Lower leg skin (tissue), 4 donors: ENCODE data around the gene ARID1B. TPM values are rescaled to one million over a fixed set of nuclear protein-coding genes. Genes with fewer than 3 reads are reported as not detected.

Experiments
- DNase-seq, 2 donors: peaks; one replicate each; pipeline ENCODE4 v3.0.0-alpha.2; 2019; ENCODE audit warnings: low spot score in 2 of 2
- H3K4me3 ChIP-seq: fragments of 200-600 bp; sonication (generic); 2 replicates; pipeline ENCODE4 v1.5.1; 2017; ENCODE audit warnings: mild to moderate bottlenecking, low read depth; ENCODE audit not compliant: poor library complexity, severe bottlenecking
- POLR2A ChIP-seq, 2 donors: fragments of 450-650 bp; IDR thresholded peaks; one replicate each; pipeline ENCODE4 v1.6.1; 2016 to 2017; ENCODE audit warnings: antibody characterized with exemption in 2 of 2, mild to moderate bottlenecking in 1 of 2, moderate library complexity in 1 of 2
- WGBS, 2 donors: methylation state at CpG; one replicate each; pipeline ENCODE4 v1.1.5; 2018; 5-methylcytosine and 5-hydroxymethylcytosine counted together
- intact Hi-C: fragments of 100-400 bp; cut with DNase I; formaldehyde crosslinking; loops from one replicate; pipeline ENCODE4 v1.15.0; 2023; ENCODE audit warnings: low total_unique reads
- total RNA-seq, 4 donors: library from RNA; depleted of rRNA; stranded (reverse); fragments of >200 nt; gene quantifications; one replicate each; pipeline ENCODE4 v1.1.0, GENCODE V29; 2016
- TF ChIP-seq, protein P1 (sequence below), 3 donors: fragments of 450-650 bp; IDR thresholded peaks; one replicate each; pipeline ENCODE4 v1.5.1; 2016; ENCODE audit warnings: antibody characterized with exemption in 3 of 3, mild to moderate bottlenecking in 3 of 3, moderate library complexity in 2 of 3

The ARID1B gene
- total RNA-seq, 4 donors from 2014 or later: 87.3 to 132 (median 102) TPM

DNA sequence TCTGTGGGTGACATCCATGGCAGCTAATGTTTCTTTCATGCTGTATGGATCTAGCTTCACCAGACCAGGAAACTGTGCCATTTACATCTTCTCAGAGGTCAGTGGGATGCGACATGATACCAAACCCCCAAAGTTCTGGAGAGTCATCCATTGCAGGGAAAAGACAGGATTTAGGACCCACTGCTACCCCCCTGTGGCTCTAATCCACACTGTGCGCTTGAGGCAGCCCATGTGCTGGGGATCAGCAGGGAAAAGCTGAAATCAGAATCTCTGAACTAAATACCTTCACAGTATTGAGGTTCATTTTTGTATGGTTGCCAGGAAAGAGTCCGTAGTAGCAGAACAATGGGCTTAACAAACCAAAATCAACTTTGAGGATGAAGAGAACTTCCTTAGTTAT is 381.7 kb downstream of the ARID1B start:
- DNase-seq: no peak
- TF ChIP-seq, protein P1, sequence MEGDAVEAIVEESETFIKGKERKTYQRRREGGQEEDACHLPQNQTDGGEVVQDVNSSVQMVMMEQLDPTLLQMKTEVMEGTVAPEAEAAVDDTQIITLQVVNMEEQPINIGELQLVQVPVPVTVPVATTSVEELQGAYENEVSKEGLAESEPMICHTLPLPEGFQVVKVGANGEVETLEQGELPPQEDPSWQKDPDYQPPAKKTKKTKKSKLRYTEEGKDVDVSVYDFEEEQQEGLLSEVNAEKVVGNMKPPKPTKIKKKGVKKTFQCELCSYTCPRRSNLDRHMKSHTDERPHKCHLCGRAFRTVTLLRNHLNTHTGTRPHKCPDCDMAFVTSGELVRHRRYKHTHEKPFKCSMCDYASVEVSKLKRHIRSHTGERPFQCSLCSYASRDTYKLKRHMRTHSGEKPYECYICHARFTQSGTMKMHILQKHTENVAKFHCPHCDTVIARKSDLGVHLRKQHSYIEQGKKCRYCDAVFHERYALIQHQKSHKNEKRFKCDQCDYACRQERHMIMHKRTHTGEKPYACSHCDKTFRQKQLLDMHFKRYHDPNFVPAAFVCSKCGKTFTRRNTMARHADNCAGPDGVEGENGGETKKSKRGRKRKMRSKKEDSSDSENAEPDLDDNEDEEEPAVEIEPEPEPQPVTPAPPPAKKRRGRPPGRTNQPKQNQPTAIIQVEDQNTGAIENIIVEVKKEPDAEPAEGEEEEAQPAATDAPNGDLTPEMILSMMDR (IDR thresholded peaks at IDR 0.05): no peak
- intact Hi-C loops: no loop called here
- 81 to 89% methylated on average over 3 of the region's 3 CpGs for WGBS, 2 donors
- H3K4me3 ChIP-seq: no peak overlapping the region

DNA sequence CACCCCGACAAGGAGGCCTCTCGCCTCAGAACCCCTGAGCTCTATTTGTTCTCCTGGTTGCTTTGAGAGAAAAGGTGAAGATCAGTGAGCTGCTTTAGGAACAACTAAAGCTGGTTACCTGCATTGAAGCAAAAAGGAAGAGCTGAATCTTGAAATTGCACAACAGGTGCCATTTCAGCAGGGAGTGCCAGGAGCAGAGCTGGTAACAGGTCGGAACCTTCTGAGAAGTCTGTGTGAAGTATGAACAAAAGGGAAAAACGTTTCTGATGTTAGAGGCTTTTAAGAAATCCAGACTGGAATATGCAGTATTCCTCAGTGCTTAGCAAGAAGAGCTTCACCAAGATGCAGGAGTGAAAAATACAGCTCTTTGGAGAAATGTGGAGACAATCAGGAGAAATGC is 382.2 kb downstream of the ARID1B start:
- 79 to 80% methylated on average over 4 of the region's 4 CpGs for WGBS, 2 donors
- TF ChIP-seq, protein P1 (IDR thresholded peaks at IDR 0.05): no peak
- TF ChIP-seq POLR2A (IDR thresholded peaks at IDR 0.05): no peak
- DNase-seq: no peak
- intact Hi-C loops: no loop called here
- no peak overlapping the region for H3K4me3 ChIP-seq

GRCh38 chr6:157161912-157162311 is 384.7 kb downstream of the ARID1B start:
- intact Hi-C loops: no loop called here
- no peak for TF ChIP-seq POLR2A (IDR thresholded peaks at IDR 0.05)
- TF ChIP-seq, protein P1 (IDR thresholded peaks at IDR 0.05): no peak
- no peak overlapping the region for H3K4me3 ChIP-seq
- no peak for DNase-seq
- WGBS, 2 donors: 87 to 92% methylated on average over 4 of the region's 4 CpGs

- 93 to 94% methylated on average over 17 of the region's 17 CpGs for WGBS, 2 donors
- intact Hi-C loops: no loop called here
- H3K4me3 ChIP-seq: no peak overlapping the region
- no peak for DNase-seq
- TF ChIP-seq, protein P1 (IDR thresholded peaks at IDR 0.05): no peak
Observed at GRCh38 chr6:157162766-157163433, 385.7 kb downstream of the ARID1B start.

DNA sequence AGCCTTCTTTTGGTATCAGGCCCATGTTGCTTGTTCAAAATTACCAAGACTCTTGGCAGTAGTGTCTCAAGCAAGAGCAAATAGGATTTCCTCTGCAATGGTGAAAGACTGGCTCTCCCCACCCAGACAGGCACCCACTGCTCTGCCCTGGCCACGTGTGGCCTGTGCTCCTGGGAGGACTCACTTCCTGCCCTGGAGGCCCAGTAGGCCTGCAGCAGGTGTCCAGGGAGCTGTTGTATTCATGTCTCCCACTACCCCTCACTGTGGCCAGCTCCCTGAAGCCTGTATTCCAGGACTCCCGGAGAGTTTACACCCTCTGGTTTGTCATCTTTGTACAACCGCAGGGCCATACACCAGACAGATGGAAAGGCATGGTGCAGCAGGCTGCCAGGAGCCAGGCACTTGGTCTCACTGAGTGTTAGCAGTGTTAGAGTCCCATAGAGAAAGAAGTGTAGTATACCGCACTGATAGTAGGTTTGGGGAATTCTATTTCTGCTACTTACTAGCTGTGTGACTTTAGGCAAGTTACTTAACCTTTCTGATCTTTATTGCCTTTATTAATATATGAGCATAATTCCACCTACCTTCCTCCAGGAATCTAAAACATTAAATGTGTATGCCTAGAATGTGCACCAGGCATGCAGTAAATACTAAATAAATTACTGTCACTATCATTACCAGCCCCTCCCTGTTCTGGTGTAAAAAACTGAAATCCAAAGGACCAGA is 386.4 kb downstream of the ARID1B start:
- TF ChIP-seq, protein P1 (IDR thresholded peaks at IDR 0.05): no peak
- no peak for TF ChIP-seq POLR2A (IDR thresholded peaks at IDR 0.05)
- intact Hi-C loops: no loop called here
- DNase-seq: no peak
- WGBS, 2 donors: 80 to 81% methylated on average over 4 of the region's 4 CpGs
- no peak overlapping the region for H3K4me3 ChIP-seq
